IPS-NIHi7 (cell line): Measurements from ENCODE around the gene PACS1.
"Not testable (repeated sequence)": the region's sequence is repeated elsewhere in the genome, so short reads cannot be mapped to it uniquely, and the experiment has no call there.

Source experiments
- DNase-seq: peaks from one replicate; pipeline ENCODE4 v3.0.0; 2012; ENCODE audit warnings: mixed read lengths; ENCODE audit errors: extremely low spot score

Gene PACS1

DNA sequence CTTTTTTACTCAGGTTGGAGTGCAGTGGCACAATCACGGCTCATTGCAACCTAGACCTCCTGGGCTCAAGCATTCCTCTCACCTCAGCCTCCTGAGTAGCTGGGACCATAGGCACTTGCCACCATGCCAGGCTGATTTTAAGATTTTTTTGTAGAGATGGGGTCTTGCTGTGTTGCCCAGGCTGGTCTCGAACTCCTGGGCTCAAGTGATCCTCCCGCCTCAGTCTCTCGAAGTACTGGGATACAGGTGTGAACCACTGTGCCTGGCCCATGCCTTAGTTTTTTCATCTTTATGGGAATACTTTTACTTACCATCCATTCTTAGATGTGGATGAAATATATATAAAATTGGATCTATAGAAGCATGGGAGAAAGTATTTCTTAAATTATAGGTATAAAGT, 5.2 kb downstream of the PACS1 start:
- DNase-seq, result no peak

DNA sequence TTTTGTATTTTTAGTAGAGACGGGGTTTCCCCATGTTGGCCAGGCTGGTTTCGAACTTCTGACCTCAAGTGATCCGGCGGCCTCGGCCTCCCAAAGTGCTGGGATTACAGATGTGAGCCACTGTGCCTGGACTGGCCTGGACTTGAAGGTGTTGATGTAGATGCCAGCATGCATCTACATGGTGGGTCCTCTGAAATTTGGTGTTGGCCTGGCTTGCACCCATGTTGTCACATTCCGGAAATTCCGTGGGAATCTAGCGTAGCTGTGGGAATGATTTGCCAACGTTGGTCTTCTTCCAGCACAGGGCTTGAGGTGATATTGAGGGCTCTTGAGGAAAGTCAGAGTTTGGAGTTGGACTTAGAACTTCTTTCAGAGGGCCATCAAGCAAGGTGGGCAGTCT, 6.5 kb downstream of the PACS1 start:
- no peak for DNase-seq

GRCh38 chr11:66077927-66078326, 7.9 kb downstream of the PACS1 start:
- DNase-seq, result no peak

GRCh38 chr11:66078949-66079348, 8.9 kb downstream of the PACS1 start:
- DNase-seq, result not testable (repeated sequence)

DNA sequence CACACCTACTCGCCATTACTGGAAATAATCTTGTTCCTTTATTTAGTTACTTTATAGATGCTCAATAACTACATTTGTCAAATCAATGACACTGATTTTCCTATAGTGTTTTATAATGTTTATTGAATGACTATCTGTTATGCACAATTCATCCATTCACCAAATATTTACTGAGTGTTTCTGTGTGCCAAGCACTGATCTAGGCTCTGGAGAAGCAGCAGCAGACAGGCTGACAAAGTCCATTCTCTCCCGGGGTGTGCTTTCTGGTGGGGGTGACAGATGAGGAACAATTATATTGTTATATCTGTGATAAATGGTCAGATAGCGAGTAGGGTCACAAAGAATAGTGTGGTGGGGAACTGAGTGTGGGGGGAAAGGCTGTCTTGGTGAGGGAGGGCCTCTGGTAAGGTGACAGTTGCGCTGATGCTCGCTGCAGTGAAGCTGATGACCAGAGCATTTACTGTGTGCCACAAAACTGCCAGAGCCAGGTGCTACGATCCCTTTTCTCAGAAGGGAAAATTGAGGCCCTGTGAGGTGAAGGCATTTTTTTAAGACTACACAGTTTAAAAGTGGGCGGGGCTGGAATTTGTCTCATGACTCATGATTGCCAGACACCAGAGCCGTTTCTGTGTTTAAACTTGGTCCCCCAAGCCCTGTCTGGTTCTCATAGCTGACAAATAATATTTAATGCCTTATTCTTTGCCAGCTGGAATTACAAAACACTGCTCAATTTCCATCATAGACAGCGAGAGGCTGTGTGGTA, 10.2 kb downstream of the PACS1 start:
- DNase-seq, result no peak

DNA sequence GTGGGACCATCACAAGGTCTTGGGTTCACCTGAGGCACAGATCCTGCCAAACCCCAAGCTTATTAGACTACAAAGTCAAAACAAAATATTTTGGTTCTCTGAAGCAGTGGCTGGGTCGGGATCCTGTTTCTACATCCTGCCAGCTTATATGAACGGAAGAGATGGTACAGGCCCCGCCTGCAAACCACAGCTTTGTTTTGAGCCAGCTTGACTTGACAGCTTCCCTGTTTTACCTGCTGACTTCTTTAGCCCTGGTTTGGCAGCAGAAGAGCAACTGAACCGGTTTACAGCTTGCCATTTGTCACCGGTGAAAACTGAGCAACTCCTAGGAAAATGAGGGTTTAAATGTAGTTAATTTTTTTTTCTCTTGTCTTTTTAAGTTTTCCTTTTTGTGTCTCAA, 11.4 kb downstream of the PACS1 start:
- DNase-seq, result no peak

DNA sequence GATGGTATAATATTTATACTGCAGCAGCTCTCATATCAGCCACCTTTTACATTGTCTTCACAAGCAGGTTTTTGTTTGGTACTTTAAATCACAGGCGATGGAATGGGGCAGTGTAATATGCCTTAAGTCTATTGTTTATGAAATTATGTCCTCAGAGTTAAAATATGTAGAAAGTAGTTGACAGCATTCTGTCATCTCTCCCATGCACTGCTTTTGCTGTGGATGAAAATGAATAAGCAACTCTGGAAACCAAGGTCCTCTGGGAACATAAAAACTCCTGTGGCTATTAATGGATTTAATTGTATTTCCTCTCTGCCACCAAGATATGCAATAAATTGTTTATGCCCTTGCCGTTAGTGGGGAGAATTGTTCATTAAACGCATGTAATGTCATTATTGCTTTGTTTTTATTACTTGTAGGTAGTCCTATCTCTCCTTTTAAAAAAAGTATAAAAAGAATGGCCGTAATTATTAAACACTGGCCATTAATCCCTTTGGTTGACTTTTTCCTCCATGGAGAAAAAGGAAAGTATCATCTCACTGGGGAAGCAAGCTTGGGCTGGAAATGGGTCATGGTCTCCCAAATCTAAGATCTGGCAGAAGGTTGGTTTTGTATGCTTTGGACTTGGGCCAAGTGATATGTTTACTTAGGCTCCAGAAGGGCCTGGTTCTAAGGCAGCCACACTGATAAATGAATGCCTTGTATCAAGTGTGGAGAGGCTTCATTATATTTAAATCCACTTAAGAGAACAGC, 13.1 kb downstream of the PACS1 start:
- DNase-seq, result no peak

GRCh38 chr11:66083767-66084166, 13.7 kb downstream of the PACS1 start:
- DNase-seq, result no peak

DNA sequence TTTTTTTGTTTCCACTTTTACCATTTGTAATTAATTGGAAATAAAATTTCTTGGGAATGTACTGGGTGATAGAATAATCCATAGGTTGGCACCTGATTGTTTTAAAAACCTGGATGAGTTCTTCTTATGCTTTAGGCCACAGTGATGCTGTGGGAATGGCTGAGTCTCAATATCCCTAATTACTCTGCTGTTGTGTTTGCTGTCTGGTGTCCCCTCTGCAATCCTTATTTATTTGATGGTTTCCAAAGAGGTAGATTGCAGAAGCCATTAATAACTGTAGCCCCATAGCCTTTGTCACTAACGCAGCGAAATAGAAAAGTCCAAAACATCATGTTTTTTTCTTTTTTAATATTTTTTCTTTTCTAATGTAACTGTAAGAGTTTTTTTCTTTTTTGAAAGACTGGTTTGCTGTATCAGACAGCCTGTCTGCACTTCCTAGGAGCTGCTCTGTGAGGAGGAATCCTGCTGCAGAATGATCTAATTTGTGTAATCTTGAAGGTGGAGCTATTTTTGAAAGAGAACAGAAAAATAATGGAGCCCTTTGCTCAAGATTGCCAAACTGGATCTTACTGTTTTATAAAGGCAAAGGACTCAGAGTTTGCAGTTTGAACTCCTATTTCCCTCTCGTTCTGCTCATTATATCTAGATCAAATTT, 14.9 kb downstream of the PACS1 start:
- DNase-seq, result no peak

DNA sequence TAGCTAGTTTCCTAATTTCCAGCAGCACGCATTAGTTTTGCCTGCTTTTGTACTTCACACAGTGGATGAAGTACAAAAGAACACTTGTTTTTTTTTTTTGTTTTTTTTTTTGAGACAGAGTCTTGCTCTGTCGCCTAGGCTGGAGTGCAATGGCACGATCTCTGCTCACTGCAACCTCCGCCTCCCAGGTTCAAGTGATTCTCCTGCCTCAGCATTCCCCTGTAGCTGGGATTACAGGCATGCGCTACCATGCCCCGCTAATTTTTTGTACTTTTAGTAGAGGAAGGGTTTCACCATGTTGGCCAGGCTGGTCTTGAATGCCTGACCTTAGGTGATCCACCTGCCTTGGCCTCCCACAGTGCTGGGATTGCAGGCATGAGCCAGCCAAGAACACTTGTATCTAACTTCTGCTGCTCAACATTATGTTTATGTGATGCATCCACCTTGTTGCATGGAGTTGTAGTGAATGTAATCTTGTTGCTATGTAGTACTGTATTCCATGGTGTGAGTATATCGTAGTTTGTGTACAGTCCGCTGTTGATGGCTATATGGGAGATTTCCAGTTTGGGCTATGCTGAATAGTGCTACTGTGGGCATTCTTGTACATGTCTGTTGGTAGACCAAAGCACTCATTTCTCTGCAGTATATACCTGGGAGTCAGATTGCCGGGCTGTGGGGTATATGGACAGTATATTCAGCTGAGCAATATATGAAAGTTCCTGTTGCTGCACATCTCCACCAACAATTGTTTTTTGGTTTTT, 17.3 kb downstream of the PACS1 start:
- DNase-seq, result no peak

GRCh38 chr11:66089067-66089466, 19.0 kb downstream of the PACS1 start:
- no peak for DNase-seq

GRCh38 chr11:66090288-66090687, 20.2 kb downstream of the PACS1 start:
- no peak for DNase-seq

- DNase-seq, result not testable (repeated sequence)
These were observed 22.1 kb downstream of the PACS1 start for GRCh38 chr11:66092125-66092524.

DNA sequence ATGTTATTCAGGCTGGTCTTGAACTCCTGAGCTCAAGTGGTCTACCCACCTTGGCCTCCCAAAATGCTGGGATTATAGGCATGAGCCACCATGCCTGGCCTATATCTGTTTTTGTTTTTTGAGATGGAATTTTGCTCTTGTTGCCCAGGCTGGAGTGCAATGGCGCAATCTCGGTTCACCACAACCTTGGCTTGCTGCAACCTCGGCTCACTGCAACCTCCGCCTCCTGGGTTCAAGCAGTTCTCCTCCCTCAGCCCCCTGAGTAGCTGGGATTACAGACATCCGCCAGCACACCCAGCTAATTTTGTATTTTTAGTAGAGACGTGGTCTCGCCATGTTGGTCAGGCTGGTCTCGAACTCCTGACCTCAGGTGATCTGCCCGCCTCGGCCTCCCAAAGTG, 29.7 kb downstream of the PACS1 start:
- not testable (repeated sequence) for DNase-seq

DNA sequence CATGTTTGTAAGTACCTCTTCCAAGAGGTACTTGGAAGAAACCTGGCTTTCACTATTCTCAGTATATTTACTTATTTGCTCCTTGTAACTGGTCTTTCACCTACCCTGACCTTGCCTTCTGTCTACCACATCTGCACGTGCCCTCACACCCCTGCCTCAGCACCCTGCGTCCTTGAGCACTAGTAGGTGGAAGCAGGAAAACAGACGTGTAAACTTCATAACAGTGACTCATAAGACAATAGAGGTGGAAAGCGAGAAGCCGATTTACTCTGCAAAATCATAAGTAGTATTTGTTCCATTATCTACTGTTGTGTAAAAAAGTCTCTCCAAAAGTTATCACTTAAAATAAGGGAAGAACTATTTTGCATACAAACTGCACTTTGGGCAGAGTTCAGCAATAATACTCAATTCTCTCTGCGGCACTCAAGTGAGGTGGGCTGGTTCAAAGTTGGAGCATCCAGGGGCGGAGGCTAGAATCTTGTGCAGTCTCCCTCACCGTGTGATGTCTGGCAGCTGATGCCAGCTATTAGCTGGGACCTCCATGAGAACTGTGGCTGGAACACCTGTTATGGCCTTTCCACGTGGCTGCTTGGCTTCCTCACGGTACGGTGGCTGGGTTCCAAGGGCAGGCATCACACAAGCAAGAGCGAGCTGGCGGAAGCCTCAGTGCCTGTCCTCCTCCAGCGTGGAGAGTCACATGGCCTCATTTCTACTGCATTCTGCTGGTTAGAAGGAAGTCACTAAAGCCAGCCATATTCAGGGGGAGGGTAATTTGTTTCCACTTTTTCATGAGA, 30.4 kb downstream of the PACS1 start:
- DNase-seq, result no peak

DNA sequence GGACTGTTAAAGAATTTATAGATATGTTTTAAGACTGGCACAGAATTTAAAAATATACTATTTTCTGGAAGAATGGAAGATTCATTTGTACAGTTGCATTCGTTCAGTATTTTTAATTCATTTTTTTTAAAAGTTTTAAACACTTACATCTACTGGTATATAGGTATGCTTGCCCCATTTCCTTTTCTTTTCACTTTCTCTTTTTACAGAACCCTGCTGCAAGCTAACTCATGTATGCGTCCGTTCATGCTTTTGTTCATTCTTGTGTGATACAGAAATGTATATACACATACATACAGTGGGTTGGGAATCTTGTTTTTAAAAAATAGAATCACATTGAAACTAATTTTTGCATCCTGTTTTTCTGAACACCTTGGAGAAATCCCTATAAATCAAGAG, 31.0 kb downstream of the PACS1 start:
- DNase-seq, result no peak

GRCh38 chr11:66104057-66104638, 34.1 kb downstream of the PACS1 start:
- no peak for DNase-seq

GRCh38 chr11:66106786-66107599, 36.9 kb downstream of the PACS1 start:
- DNase-seq, result no peak

GRCh38 chr11:66107600-66108510, 37.8 kb downstream of the PACS1 start:
- DNase-seq, result no peak
